GM12878 (cell line): ENCODE data around the gene HSD11B1. TPM values are rescaled to one million over a fixed set of nuclear protein-coding genes. Genes with fewer than 3 reads are reported as not detected.

Experiments
- ATAC-seq: fragments of 200-7000 bp; cut with Tn5 transposase; 3 replicates; pipeline ENCODE4 v1.9.1; 2020; ENCODE audit warnings: mild to moderate bottlenecking, moderate library complexity
- BruUV-seq: library from RNA; stranded (reverse); fragments of 400-500 nt; replicated peaks from 2 replicates; lab custom pipeline; 2021; lab: Mats Ljungman, UMichigan
- CTCF ChIA-PET: fragments of 300-600 bp; sonication (Branson Sonifier 250); formaldehyde crosslinking; extraction: SDS; loops from one replicate; lab custom pipeline; 2021; ENCODE audit warnings: inconsistent platforms; lab: Yijun Ruan, JAX
- POLR2A ChIA-PET: fragments of 350-600 bp; formaldehyde crosslinking; extraction: SDS; loops from one replicate; lab custom pipeline; 2021; ENCODE audit warnings: inconsistent platforms; lab: Charles Lee
- RAD21 ChIA-PET: fragments of 300-600 bp; sonication (Branson Sonifier 250); formaldehyde crosslinking; loops from one replicate; lab custom pipeline; 2023; ENCODE audit warnings: antibody characterized with exemption; ENCODE audit not compliant: unreplicated experiment; lab: Charles Lee
- SMC1A ChIA-PET: fragments of 300-600 bp; sonication (Branson Sonifier 250); formaldehyde crosslinking; loops from one replicate; lab custom pipeline; 2023; ENCODE audit not compliant: unreplicated experiment, uncharacterized antibody; lab: Charles Lee
- DNase-seq: peaks from one replicate; pipeline ENCODE4 v3.0.0-alpha.2; 2011; ENCODE audit warnings: low read depth, low spot score
- FAIRE-seq: peaks from 3 replicates; lab custom pipeline; 2011; peaks lifted over from hg19 to GRCh38; lab: Jason Lieb, UNC
- H2AFZ ChIP-seq: 2 replicates; pipeline ENCODE4 v1.6.0; 2011; ENCODE audit warnings: low read depth, low read length, control low read depth; ENCODE audit not compliant: control insufficient read depth
- H3K27ac ChIP-seq: 2 replicates; pipeline ENCODE4 v1.5.1; 2011; ENCODE audit warnings: control low read depth; ENCODE audit not compliant: control insufficient read depth, insufficient read depth
- H3K27me3 ChIP-seq, 2 experiments: replicated peaks in 1 of 2; 2 replicates each; pipeline versions ENCODE4 v1.6.0 to v1.6.1; 2011; ENCODE audit warnings: low read length in 1 of 2; ENCODE audit not compliant: control insufficient read depth in 2 of 2, insufficient read depth in 2 of 2
- H3K36me3 ChIP-seq, 2 experiments: 2 replicates each; pipeline ENCODE4 v1.5.1; 2011; ENCODE audit warnings: low read length in 1 of 2; ENCODE audit not compliant: control insufficient read depth in 2 of 2, insufficient read depth in 2 of 2
- H3K4me1 ChIP-seq: 2 replicates; pipeline ENCODE4 v1.6.1; 2011; ENCODE audit warnings: mild to moderate bottlenecking, low read length, moderate library complexity, mixed read lengths; ENCODE audit not compliant: control insufficient read depth, insufficient read depth
- H3K4me2 ChIP-seq: 2 replicates; pipeline ENCODE4 v1.6.0; 2011; ENCODE audit warnings: control low read depth; ENCODE audit not compliant: control insufficient read depth, insufficient read depth
- H3K4me3 ChIP-seq: fragments of 200-600 bp; sonication (generic); 2 replicates; pipeline ENCODE4 v1.5.1; 2016
- H3K79me2 ChIP-seq: 2 replicates; pipeline ENCODE4 v1.6.0; 2011; ENCODE audit warnings: low read length; ENCODE audit not compliant: control insufficient read depth, insufficient read depth
- H3K9ac ChIP-seq: 2 replicates; pipeline ENCODE4 v1.8.0; 2011; ENCODE audit warnings: low read length, control low read depth, mixed read lengths; ENCODE audit not compliant: control insufficient read depth, insufficient read depth
- H3K9me3 ChIP-seq: replicated peaks from 3 replicates; pipeline ENCODE4 v1.5.1; 2011; ENCODE audit warnings: mild to moderate bottlenecking, low read length; ENCODE audit not compliant: control insufficient read depth, insufficient read depth
- H4K20me1 ChIP-seq: 2 replicates; pipeline ENCODE4 v1.6.0; 2011; ENCODE audit not compliant: control insufficient read depth, insufficient read depth
- CREB1 ChIP-seq: IDR thresholded peaks from 2 replicates; pipeline ENCODE4 v1.6.1; 2012; ENCODE audit warnings: low read depth, mild to moderate bottlenecking, inconsistent platforms
- RCOR1 ChIP-seq: conservative IDR thresholded peaks from 2 replicates; pipeline ENCODE4 v1.6.1; 2012; ENCODE audit warnings: low read depth, low read length, improper control_type of control experiment
- WGBS: methylation state at CpG from one replicate; pipeline ENCODE4 v1.1.6; 2016; ENCODE audit warnings: low lambda C conversion rate; ENCODE audit not compliant: insufficient replicate concordance, insufficient coverage; ENCODE audit errors: missing lambda C conversion rate; 5-methylcytosine and 5-hydroxymethylcytosine counted together
- in situ Hi-C: fragments of 300-500 bp; cut with MboI; formaldehyde crosslinking; loops from 9 replicates; pipeline ENCODE4 v1.14.3; 2018; ENCODE audit warnings: mixed read lengths
- intact Hi-C: fragments of 100-400 bp; cut with micrococcal nuclease; formaldehyde crosslinking; loops from one replicate; pipeline ENCODE4 v1.14.2; 2022; ENCODE audit not compliant: unreplicated experiment
- polyA plus RNA-seq, 11 experiments: library from polyadenylated mRNA; depleted of rRNA in 4 of 11; unstranded in 6 of 11; stranded (reverse) in 5 of 11; fragments of >200 nt; fragmentation: Nextera tagmentation in 4 of 11; fragmentation: Illumina TruSeq in 1 of 11; extraction: Ambion mirVana in 4 of 11; extraction: Trizol in 1 of 11; gene quantifications; 1 replicate in 1 of 11; 2 replicates in 10 of 11; pipeline versions ENCODE4 v1.2.1 to v1.2.3, GENCODE V29; 2011 to 2016; ENCODE audit warnings: inconsistent platforms in 2 of 11, missing spikeins in 2 of 11, low read depth in 1 of 11
- total RNA-seq, 4 experiments: library from RNA; depleted of rRNA in 3 of 4; stranded (reverse); fragments of >200 nt in 3 of 4; fragmentation: Illumina TruSeq in 1 of 4; extraction: Trizol in 1 of 4; gene quantifications; 2 replicates each; pipeline versions ENCODE4 v1.2.1 to v1.2.3, GENCODE V29; 2013 to 2021

Gene HSD11B1
- total and polyA plus RNA-seq, 10 of the 15 experiments (the other 5 are each of a cell fraction or from before 2014, with no cell fraction given), result 0.04 to 0.27 (median 0.15) TPM; not detected in 7

DNA sequence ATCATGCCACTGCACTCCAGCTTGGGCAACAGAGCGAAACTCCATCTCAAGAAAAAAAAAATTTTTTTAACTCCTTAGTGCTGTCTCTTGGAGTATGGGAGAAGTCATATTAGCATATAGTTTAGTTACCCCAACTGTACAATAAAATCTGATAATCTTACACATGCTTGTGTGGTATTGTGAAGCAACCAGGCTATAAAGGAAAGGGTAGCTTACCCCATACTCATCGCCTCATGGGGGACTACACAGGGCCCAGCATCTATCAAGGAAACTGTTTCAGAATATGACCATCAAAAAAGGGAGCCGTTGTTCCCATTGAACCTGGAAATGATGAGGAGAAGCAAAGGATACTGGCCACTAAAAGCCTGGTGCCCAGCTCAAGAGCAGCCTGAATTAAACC lies 48.2 kb downstream of the HSD11B1 start:
- TF ChIP-seq CREB1, result no peak
- TF ChIP-seq, all 136 proteins: peak for 0
- DNase-seq (no peak), FAIRE-seq (no peak), ATAC-seq (no peak)
- no peak overlapping the region for H3K4me3 ChIP-seq
- no peaks in the 10 kb centered on the region for H4K20me1 ChIP-seq
- H3K9me3 ChIP-seq, result no peaks in the 10 kb centered on the region
- intact Hi-C loops (loop anchor here (1.0 to 10.0 kb wide), 2 partner anchors 15 to 582 kb away; no protein-coding TSS in a partner anchor), in situ Hi-C loops (no loop called here)
- no TSS peak for BruUV-seq
- POLR2A ChIA-PET, result interaction anchor here (9.1 kb wide), 1 partner anchor 15 kb away, joined by 107 read pairs; no protein-coding TSS in a partner anchor
- no peak overlapping the region for H3K4me2 ChIP-seq
- H3K27ac ChIP-seq, result no peak overlapping the region
- RAD21 ChIA-PET, result interaction anchor here (1.9 to 12.6 kb wide), 2 partner anchors 15 to 71 kb away, joined by 6 to 188 read pairs; no protein-coding TSS in a partner anchor
- no peak overlapping the region for H2AFZ ChIP-seq
- H3K9ac ChIP-seq, result no peak overlapping the region
- CTCF ChIA-PET, result interaction anchor here (0.6 to 8.8 kb wide), 11 partner anchors 15 to 553 kb away, joined by 3 to 117 read pairs (median 3); no protein-coding TSS in a partner anchor
- WGBS, result 96% methylated on average over 3 of the region's 3 CpGs
- H3K27me3 ChIP-seq, result no peaks in the 10 kb centered on the region
- no peaks in the 10 kb centered on the region for H3K36me3 ChIP-seq
- SMC1A ChIA-PET, result interaction anchor here (0.8 to 13.9 kb wide), 10 partner anchors 9 to 187 kb away, joined by 3 to 282 read pairs (median 4); no protein-coding TSS in a partner anchor
- peaks cover 18% of the 10 kb centered on the region for H3K79me2 ChIP-seq
- peaks cover 63% of the 10 kb centered on the region for H3K4me1 ChIP-seq

DNA sequence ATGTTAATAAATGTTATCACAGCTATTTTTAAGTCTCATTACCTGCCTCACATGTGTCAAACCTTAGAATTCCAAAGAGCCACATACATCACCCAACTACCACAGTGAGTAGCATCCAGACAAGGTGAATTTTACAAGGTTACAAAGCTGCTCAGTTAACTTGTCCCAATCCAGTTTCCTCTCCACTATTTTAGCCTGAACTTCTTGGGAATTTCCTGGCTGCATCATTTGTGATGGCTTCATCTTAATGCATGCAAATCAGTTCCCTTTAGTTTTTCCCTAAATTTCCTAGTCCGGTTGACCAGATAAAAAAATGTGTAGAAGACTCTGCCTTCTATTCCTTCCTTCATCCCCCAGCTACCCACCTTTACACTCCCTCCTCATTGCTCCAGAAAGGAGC lies 50.6 kb downstream of the HSD11B1 start:
- intact Hi-C loops, result loop anchor here (10.0 kb wide), 1 partner anchor 580 kb away; no protein-coding TSS in a partner anchor

More for the DNA sequence above, 50.6 kb downstream of the HSD11B1 start:
- TF ChIP-seq RCOR1, result no peak
- no TSS peak for BruUV-seq
- Histone ChIP-seq H3K9me3 (no peaks in the 10 kb centered on the region), H3K9ac (peak overlapping the region; percentile 53; the same call in 1 of the 2 replicates), H3K36me3 (peaks cover 0 to 5% of the 10 kb centered on the region in 2 experiments; a peak in 2 of 4 replicates), H3K4me2 (peak overlapping the region; percentile 97), H3K27me3 (no peaks in the 10 kb centered on the region), H3K4me3 (peak overlapping the region; percentile 33; the same call in 1 of the 2 replicates), H2AFZ (peak overlapping the region; percentile 5; the same call in 1 of the 2 replicates), H3K79me2 (peaks cover 25% of the 10 kb centered on the region), H3K27ac (peak overlapping the region; percentile 92), H4K20me1 (no peaks in the 10 kb centered on the region), H3K4me1 (peaks cover 58% of the 10 kb centered on the region)
- RAD21 ChIA-PET, result interaction anchor here (1.4 to 12.6 kb wide), 6 partner anchors 13 to 101 kb away, joined by 3 to 188 read pairs (median 10); no protein-coding TSS in a partner anchor
- POLR2A ChIA-PET, result interaction anchor here (1.0 to 9.1 kb wide), 5 partner anchors 12 to 81 kb away, joined by 3 to 107 read pairs (median 6); partner anchors contain the start of gene G0S2
- in situ Hi-C loops, result no loop called here
- WGBS, result 0% methylated on average over 1 of the region's 1 CpG
- CTCF ChIA-PET, result interaction anchor here (0.7 to 8.8 kb wide), 9 partner anchors 13 to 102 kb away, joined by 3 to 117 read pairs (median 3); no protein-coding TSS in a partner anchor
- FAIRE-seq (no peak), ATAC-seq (no peak), DNase-seq (no peak)
- SMC1A ChIA-PET, result interaction anchor here (0.7 to 13.9 kb wide), 15 partner anchors 8 to 103 kb away, joined by 3 to 282 read pairs (median 5); partner anchors contain the start of genes C1orf74, LAMB3 and UTP25
